GM23338 (cell line): ENCODE data around the gene KIAA0232. TPM values are rescaled to one million over a fixed set of nuclear protein-coding genes. Genes with fewer than 3 reads are reported as not detected.

Experiments
- ATAC-seq: fragments of 200-7000 bp; cut with Tn5 transposase; 3 replicates; pipeline ENCODE4 v1.9.1; 2020
- DNase-seq: peaks from one replicate; pipeline ENCODE4 v3.0.0-alpha.2; 2015; ENCODE audit warnings: low spot score
- H2AFZ ChIP-seq: fragments of 200-600 bp; sonication (generic); 2 replicates; pipeline ENCODE4 v1.8.0; 2016; ENCODE audit warnings: antibody characterized with exemption, mild to moderate bottlenecking, moderate library complexity
- H3F3A ChIP-seq: fragments of 200-600 bp; sonication (generic); replicated peaks from 2 replicates; pipeline ENCODE4 v1.8.0; 2017; ENCODE audit warnings: antibody characterized with exemption, mixed run types, low read depth
- H3K27ac ChIP-seq: fragments of 200-600 bp; sonication (generic); 2 replicates; pipeline ENCODE4 v1.6.1; 2016; ENCODE audit warnings: low read depth
- H3K27me3 ChIP-seq: fragments of 200-600 bp; sonication (generic); 2 replicates; pipeline ENCODE4 v1.8.0; 2016; ENCODE audit warnings: mild to moderate bottlenecking, mixed run types, moderate library complexity; ENCODE audit not compliant: insufficient read depth
- H3K36me3 ChIP-seq: fragments of 200-600 bp; sonication (generic); 2 replicates; pipeline ENCODE4 v1.8.0; 2016; ENCODE audit warnings: mild to moderate bottlenecking; ENCODE audit not compliant: insufficient read depth
- H3K4me1 ChIP-seq: fragments of 200-600 bp; sonication (generic); 2 replicates; pipeline ENCODE4 v1.8.0; 2016; ENCODE audit warnings: mild to moderate bottlenecking, moderate library complexity; ENCODE audit not compliant: insufficient read depth
- H3K4me2 ChIP-seq: fragments of 200-600 bp; sonication (generic); 2 replicates; pipeline ENCODE4 v1.7.1; 2017; ENCODE audit warnings: mixed run types
- H3K4me3 ChIP-seq: fragments of 200-600 bp; sonication (generic); 2 replicates; pipeline ENCODE4 v1.6.1; 2016; ENCODE audit warnings: mixed run types
- H3K79me2 ChIP-seq: fragments of 200-600 bp; sonication (generic); replicated peaks from 2 replicates; pipeline ENCODE4 v1.8.0; 2017; ENCODE audit warnings: mild to moderate bottlenecking; ENCODE audit not compliant: insufficient read depth
- H3K9me2 ChIP-seq: fragments of 200-600 bp; sonication (generic); 2 replicates; pipeline ENCODE4 v1.8.0; 2017; ENCODE audit not compliant: insufficient read depth
- H4K20me1 ChIP-seq: fragments of 200-600 bp; sonication (generic); replicated peaks from 2 replicates; pipeline ENCODE4 v1.8.0; 2017; ENCODE audit warnings: mild to moderate bottlenecking; ENCODE audit not compliant: insufficient read depth
- H3K27ac Mint-ChIP-seq: 2 replicates; pipeline ENCODE4 v1.8.0; 2020; ENCODE audit warnings: inconsistent platforms, mild to moderate bottlenecking, moderate library complexity, mixed read lengths
- H3K27me3 Mint-ChIP-seq: 3 replicates; pipeline ENCODE4 v1.8.0; 2022; ENCODE audit warnings: low read depth, mild to moderate bottlenecking, moderate library complexity, mixed read lengths, inconsistent platforms; ENCODE audit not compliant: insufficient read depth, poor library complexity
- H3K36me3 Mint-ChIP-seq: 3 replicates; pipeline ENCODE4 v1.8.0; 2021; ENCODE audit warnings: low read depth, mild to moderate bottlenecking, inconsistent platforms, moderate library complexity, mixed read lengths
- H3K4me1 Mint-ChIP-seq: 3 replicates; pipeline ENCODE4 v1.8.0; 2020; ENCODE audit warnings: mild to moderate bottlenecking, inconsistent platforms, mixed read lengths
- H3K4me3 Mint-ChIP-seq: 3 replicates; pipeline ENCODE4 v1.8.0; 2021; ENCODE audit warnings: moderate library complexity, mild to moderate bottlenecking, inconsistent platforms, mixed read lengths
- H3K9me3 Mint-ChIP-seq: 3 replicates; pipeline ENCODE4 v1.8.0; 2020; ENCODE audit warnings: moderate library complexity, mild to moderate bottlenecking, inconsistent platforms, mixed read lengths
- CREB1 ChIP-seq: fragments of 250-450 bp; sonication (Bioruptor Pico); IDR thresholded peaks from 2 replicates; pipeline ENCODE4 v1.5.0; 2020; ENCODE audit warnings: low read depth, mild to moderate bottlenecking, moderate library complexity
- EZH2 ChIP-seq: fragments of 200-600 bp; sonication (generic); IDR thresholded peaks from one replicate; pipeline ENCODE4 v1.8.0; 2017; ENCODE audit warnings: antibody characterized with exemption, mild to moderate bottlenecking, low read depth; ENCODE audit not compliant: unreplicated experiment
- EZH2phosphoT487 ChIP-seq: fragments of 200-600 bp; sonication (generic); IDR thresholded peaks from one replicate; pipeline ENCODE4 v1.8.1; 2018; ENCODE audit warnings: antibody characterized with exemption; ENCODE audit not compliant: unreplicated experiment
- JUNB ChIP-seq: IDR thresholded peaks from one replicate; pipeline ENCODE4 v1.6.1; 2016; ENCODE audit warnings: antibody characterized with exemption; ENCODE audit not compliant: unreplicated experiment
- NANOG ChIP-seq: IDR thresholded peaks from 2 replicates; pipeline ENCODE4 v1.6.1; 2016; ENCODE audit warnings: antibody characterized with exemption, borderline replicate concordance
- POLR2AphosphoS5 ChIP-seq: IDR thresholded peaks from 2 replicates; pipeline ENCODE4 v1.6.1; 2016; ENCODE audit warnings: antibody characterized with exemption, low read depth
- STAT1 ChIP-seq: IDR thresholded peaks from one replicate; pipeline ENCODE4 v1.6.1; 2016; ENCODE audit warnings: antibody characterized with exemption; ENCODE audit not compliant: unreplicated experiment
- ZNF114 ChIP-seq: fragments of 250-450 bp; sonication (Bioruptor Pico); IDR thresholded peaks from 2 replicates; pipeline ENCODE4 v1.5.0; 2020; ENCODE audit warnings: mild to moderate bottlenecking, moderate library complexity
- ZNF331 ChIP-seq: fragments of 250-450 bp; sonication (Bioruptor Pico); IDR thresholded peaks from 2 replicates; pipeline ENCODE4 v1.5.0; 2020; ENCODE audit warnings: low read depth, mild to moderate bottlenecking, moderate library complexity
- polyA plus RNA-seq: library from polyadenylated mRNA; unstranded; fragments of >200 nt; fragmentation: Nextera tagmentation; extraction: Ambion mirVana; gene quantifications from 2 replicates; pipeline ENCODE4 v1.2.1, GENCODE V29; 2016
- total RNA-seq: library from RNA; depleted of rRNA; stranded (reverse); fragments of >200 nt; shearing (Covaris generic); gene quantifications from 2 replicates; pipeline ENCODE4 v1.2.3, GENCODE V29; 2014
- TF ChIP-seq, protein P1 (sequence below): fragments of 250-450 bp; sonication (Bioruptor Pico); IDR thresholded peaks from 2 replicates; pipeline ENCODE4 v1.5.0; 2020; ENCODE audit warnings: mild to moderate bottlenecking, moderate library complexity
- TF ChIP-seq, protein P2 (sequence below): IDR thresholded peaks from 2 replicates; pipeline ENCODE4 v1.6.1; 2016; ENCODE audit warnings: antibody characterized with exemption
- TF ChIP-seq, protein P3 (sequence below): IDR thresholded peaks from one replicate; pipeline ENCODE4 v1.6.1; 2018; ENCODE audit warnings: antibody characterized with exemption; ENCODE audit not compliant: unreplicated experiment
- TF ChIP-seq, protein P4 (sequence below), 2 experiments: fragments of 200-600 bp in 1 of 2; sonication (generic) in 1 of 2; conservative IDR thresholded peaks; 2 replicates each; pipeline versions ENCODE4 v1.5.1 to v1.6.1; 2016 to 2017; ENCODE audit warnings: antibody characterized with exemption in 2 of 2, low read depth in 2 of 2, mild to moderate bottlenecking in 2 of 2, moderate library complexity in 1 of 2

KIAA0232 gene
- total and polyA plus RNA-seq, 2 experiments from 2014 or later: 14.3 to 34.9 TPM

DNA sequence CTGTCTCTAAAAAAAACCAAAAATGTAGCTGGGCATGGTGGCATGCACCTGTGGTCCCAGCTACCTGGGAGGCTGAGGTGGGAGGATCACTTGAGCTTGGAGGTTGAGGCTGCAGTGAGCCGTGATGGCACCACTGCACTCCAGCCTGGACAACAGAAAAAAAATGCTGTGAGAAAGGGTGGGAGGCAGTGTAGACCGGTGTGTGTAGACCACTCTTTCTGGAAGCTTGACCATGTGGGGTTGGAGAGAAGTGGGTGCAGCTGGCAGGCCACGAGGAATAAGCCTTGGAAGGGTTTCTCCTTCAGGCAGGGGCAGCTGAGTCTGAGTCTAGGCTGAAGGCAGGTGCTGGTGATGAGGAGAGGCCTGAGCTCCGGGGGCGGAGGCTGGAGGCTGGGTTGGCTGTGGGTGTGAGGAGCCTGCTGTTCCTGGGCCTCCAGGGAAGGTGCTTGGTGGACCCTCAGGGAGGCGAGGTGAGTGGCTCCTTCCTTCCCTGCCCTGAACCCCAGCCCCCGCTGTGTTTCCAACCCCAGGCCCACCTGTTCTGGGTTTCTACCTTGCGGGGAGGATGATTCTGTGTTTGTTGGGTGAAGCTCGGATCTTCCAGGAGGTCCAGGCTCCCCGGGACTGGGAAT is 117.8 kb downstream of the KIAA0232 start:
- H2AFZ ChIP-seq: no peak overlapping the region
- no peaks in the 10 kb centered on the region for H3F3A ChIP-seq
- Mint-ChIP-seq H3K27ac (no peak overlapping the region), H3K27me3 (peaks cover 3% of the 10 kb centered on the region), H3K4me3 (no peak overlapping the region), H3K9me3 (no peaks in the 10 kb centered on the region; the same call in 2 of the 3 replicates), H3K36me3 (no peaks in the 10 kb centered on the region), H3K4me1 (no peaks in the 10 kb centered on the region)
- no peak for DNase-seq
- no peaks in the 10 kb centered on the region for H3K36me3 ChIP-seq
- no peaks in the 10 kb centered on the region for H4K20me1 ChIP-seq
- no peaks in the 10 kb centered on the region for H3K79me2 ChIP-seq
- TF ChIP-seq EZH2phosphoT487: no peak
- TF ChIP-seq EZH2: no peak
- no peak for TF ChIP-seq ZNF331
- TF ChIP-seq, protein P1, sequence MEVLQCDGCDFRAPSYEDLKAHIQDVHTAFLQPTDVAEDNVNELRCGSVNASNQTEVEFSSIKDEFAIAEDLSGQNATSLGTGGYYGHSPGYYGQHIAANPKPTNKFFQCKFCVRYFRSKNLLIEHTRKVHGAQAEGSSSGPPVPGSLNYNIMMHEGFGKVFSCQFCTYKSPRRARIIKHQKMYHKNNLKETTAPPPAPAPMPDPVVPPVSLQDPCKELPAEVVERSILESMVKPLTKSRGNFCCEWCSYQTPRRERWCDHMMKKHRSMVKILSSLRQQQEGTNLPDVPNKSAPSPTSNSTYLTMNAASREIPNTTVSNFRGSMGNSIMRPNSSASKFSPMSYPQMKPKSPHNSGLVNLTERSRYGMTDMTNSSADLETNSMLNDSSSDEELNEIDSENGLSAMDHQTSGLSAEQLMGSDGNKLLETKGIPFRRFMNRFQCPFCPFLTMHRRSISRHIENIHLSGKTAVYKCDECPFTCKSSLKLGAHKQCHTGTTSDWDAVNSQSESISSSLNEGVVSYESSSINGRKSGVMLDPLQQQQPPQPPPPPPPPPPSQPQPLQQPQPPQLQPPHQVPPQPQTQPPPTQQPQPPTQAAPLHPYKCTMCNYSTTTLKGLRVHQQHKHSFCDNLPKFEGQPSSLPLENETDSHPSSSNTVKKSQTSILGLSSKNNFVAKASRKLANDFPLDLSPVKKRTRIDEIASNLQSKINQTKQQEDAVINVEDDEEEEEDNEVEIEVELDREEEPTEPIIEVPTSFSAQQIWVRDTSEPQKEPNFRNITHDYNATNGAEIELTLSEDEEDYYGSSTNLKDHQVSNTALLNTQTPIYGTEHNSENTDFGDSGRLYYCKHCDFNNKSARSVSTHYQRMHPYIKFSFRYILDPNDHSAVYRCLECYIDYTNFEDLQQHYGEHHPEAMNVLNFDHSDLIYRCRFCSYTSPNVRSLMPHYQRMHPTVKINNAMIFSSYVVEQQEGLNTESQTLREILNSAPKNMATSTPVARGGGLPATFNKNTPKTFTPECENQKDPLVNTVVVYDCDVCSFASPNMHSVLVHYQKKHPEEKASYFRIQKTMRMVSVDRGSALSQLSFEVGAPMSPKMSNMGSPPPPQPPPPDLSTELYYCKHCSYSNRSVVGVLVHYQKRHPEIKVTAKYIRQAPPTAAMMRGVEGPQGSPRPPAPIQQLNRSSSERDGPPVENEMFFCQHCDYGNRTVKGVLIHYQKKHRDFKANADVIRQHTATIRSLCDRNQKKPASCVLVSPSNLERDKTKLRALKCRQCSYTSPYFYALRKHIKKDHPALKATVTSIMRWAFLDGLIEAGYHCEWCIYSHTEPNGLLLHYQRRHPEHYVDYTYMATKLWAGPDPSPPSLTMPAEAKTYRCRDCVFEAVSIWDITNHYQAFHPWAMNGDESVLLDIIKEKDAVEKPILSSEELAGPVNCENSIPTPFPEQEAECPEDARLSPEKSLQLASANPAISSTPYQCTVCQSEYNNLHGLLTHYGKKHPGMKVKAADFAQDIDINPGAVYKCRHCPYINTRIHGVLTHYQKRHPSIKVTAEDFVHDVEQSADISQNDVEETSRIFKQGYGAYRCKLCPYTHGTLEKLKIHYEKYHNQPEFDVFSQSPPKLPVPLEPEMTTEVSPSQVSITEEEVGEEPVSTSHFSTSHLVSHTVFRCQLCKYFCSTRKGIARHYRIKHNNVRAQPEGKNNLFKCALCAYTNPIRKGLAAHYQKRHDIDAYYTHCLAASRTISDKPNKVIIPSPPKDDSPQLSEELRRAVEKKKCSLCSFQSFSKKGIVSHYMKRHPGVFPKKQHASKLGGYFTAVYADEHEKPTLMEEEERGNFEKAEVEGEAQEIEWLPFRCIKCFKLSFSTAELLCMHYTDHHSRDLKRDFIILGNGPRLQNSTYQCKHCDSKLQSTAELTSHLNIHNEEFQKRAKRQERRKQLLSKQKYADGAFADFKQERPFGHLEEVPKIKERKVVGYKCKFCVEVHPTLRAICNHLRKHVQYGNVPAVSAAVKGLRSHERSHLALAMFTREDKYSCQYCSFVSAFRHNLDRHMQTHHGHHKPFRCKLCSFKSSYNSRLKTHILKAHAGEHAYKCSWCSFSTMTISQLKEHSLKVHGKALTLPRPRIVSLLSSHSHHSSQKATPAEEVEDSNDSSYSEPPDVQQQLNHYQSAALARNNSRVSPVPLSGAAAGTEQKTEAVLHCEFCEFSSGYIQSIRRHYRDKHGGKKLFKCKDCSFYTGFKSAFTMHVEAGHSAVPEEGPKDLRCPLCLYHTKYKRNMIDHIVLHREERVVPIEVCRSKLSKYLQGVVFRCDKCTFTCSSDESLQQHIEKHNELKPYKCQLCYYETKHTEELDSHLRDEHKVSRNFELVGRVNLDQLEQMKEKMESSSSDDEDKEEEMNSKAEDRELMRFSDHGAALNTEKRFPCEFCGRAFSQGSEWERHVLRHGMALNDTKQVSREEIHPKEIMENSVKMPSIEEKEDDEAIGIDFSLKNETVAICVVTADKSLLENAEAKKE (CRISPR knock-in tag): no peak
- TF ChIP-seq STAT1: no peak
- TF ChIP-seq, protein P2, sequence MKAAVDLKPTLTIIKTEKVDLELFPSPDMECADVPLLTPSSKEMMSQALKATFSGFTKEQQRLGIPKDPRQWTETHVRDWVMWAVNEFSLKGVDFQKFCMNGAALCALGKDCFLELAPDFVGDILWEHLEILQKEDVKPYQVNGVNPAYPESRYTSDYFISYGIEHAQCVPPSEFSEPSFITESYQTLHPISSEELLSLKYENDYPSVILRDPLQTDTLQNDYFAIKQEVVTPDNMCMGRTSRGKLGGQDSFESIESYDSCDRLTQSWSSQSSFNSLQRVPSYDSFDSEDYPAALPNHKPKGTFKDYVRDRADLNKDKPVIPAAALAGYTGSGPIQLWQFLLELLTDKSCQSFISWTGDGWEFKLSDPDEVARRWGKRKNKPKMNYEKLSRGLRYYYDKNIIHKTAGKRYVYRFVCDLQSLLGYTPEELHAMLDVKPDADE: no peak
- no peak for TF ChIP-seq POLR2AphosphoS5
- TF ChIP-seq, protein P3, sequence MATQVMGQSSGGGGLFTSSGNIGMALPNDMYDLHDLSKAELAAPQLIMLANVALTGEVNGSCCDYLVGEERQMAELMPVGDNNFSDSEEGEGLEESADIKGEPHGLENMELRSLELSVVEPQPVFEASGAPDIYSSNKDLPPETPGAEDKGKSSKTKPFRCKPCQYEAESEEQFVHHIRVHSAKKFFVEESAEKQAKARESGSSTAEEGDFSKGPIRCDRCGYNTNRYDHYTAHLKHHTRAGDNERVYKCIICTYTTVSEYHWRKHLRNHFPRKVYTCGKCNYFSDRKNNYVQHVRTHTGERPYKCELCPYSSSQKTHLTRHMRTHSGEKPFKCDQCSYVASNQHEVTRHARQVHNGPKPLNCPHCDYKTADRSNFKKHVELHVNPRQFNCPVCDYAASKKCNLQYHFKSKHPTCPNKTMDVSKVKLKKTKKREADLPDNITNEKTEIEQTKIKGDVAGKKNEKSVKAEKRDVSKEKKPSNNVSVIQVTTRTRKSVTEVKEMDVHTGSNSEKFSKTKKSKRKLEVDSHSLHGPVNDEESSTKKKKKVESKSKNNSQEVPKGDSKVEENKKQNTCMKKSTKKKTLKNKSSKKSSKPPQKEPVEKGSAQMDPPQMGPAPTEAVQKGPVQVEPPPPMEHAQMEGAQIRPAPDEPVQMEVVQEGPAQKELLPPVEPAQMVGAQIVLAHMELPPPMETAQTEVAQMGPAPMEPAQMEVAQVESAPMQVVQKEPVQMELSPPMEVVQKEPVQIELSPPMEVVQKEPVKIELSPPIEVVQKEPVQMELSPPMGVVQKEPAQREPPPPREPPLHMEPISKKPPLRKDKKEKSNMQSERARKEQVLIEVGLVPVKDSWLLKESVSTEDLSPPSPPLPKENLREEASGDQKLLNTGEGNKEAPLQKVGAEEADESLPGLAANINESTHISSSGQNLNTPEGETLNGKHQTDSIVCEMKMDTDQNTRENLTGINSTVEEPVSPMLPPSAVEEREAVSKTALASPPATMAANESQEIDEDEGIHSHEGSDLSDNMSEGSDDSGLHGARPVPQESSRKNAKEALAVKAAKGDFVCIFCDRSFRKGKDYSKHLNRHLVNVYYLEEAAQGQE: no peak
- no peak for TF ChIP-seq CREB1 (CRISPR knock-in tag)
- no peak for TF ChIP-seq ZNF114
- TF ChIP-seq, protein P4, sequence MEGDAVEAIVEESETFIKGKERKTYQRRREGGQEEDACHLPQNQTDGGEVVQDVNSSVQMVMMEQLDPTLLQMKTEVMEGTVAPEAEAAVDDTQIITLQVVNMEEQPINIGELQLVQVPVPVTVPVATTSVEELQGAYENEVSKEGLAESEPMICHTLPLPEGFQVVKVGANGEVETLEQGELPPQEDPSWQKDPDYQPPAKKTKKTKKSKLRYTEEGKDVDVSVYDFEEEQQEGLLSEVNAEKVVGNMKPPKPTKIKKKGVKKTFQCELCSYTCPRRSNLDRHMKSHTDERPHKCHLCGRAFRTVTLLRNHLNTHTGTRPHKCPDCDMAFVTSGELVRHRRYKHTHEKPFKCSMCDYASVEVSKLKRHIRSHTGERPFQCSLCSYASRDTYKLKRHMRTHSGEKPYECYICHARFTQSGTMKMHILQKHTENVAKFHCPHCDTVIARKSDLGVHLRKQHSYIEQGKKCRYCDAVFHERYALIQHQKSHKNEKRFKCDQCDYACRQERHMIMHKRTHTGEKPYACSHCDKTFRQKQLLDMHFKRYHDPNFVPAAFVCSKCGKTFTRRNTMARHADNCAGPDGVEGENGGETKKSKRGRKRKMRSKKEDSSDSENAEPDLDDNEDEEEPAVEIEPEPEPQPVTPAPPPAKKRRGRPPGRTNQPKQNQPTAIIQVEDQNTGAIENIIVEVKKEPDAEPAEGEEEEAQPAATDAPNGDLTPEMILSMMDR (conservative IDR thresholded peaks at IDR 0.05; ENCODE audit: low read depth in 2 of 2): no peak
- no peak for TF ChIP-seq JUNB
- no peak for TF ChIP-seq NANOG
- no peaks in the 10 kb centered on the region for H3K9me2 ChIP-seq
- no peak overlapping the region for H3K27ac ChIP-seq
- ATAC-seq: no peak
- no peaks in the 10 kb centered on the region for H3K4me1 ChIP-seq
- no peaks in the 10 kb centered on the region for H3K27me3 ChIP-seq
- no peak overlapping the region for H3K4me2 ChIP-seq
- H3K4me3 ChIP-seq: no peak overlapping the region
